AG04450 (cell line): ENCODE data around the gene HCST. TPM values are rescaled to one million over a fixed set of nuclear protein-coding genes. Genes with fewer than 3 reads are reported as not detected.

Experiments used
- CTCF ChIA-PET: fragments of 300-600, 350-600 bp; formaldehyde crosslinking; extraction: SDS; loops from one replicate; lab custom pipeline; 2022; ENCODE audit warnings: antibody characterized with exemption, inconsistent platforms; lab: Charles Lee
- POLR2A ChIA-PET: fragments of 350-600 bp; formaldehyde crosslinking; extraction: SDS; loops from one replicate; lab custom pipeline; 2021; ENCODE audit warnings: antibody characterized with exemption, inconsistent platforms; lab: Yijun Ruan, JAX
- DNase-seq: peaks from one replicate; pipeline ENCODE4 v3.0.0-alpha.2; 2011; ENCODE audit warnings: low read depth, low spot score
- H3K27ac ChIP-seq: one replicate; pipeline ENCODE4 v1.5.1; 2012; ENCODE audit warnings: low read depth, low read length, control low read depth
- H3K27me3 ChIP-seq: one replicate; pipeline ENCODE4 v1.6.0; 2012; ENCODE audit warnings: low read length; ENCODE audit not compliant: control insufficient read depth, insufficient read depth
- H3K4me3 ChIP-seq: 2 replicates; pipeline ENCODE4 v1.5.1; 2011; ENCODE audit warnings: mild to moderate bottlenecking, low read depth, low read length, control low read depth
- H3K9me3 ChIP-seq: 2 replicates; pipeline ENCODE4 v1.5.1; 2012; ENCODE audit warnings: low read length; ENCODE audit not compliant: control insufficient read depth, insufficient read depth
- polyA plus RNA-seq: library from polyadenylated mRNA; depleted of rRNA; stranded (reverse); fragments of >200 nt; gene quantifications from 2 replicates; pipeline ENCODE4 v1.2.3, GENCODE V29; 2011
- TF ChIP-seq, protein P1 (sequence below): IDR thresholded peaks from 2 replicates; pipeline ENCODE4 v1.5.1; 2011; ENCODE audit warnings: low read depth, low read length, control low read depth, inconsistent platforms

Gene HCST
- polyA plus RNA-seq, 1 experiment: 0.31 TPM

- DNase-seq: no peak
- ChIA-PET CTCF (interaction anchor here (1.8 to 2.9 kb wide), 2 partner anchors 11 to 37 kb away, joined by 5 to 13 read pairs; no protein-coding TSS in a partner anchor), POLR2A (no interaction called here)
- TF ChIP-seq, protein P1, sequence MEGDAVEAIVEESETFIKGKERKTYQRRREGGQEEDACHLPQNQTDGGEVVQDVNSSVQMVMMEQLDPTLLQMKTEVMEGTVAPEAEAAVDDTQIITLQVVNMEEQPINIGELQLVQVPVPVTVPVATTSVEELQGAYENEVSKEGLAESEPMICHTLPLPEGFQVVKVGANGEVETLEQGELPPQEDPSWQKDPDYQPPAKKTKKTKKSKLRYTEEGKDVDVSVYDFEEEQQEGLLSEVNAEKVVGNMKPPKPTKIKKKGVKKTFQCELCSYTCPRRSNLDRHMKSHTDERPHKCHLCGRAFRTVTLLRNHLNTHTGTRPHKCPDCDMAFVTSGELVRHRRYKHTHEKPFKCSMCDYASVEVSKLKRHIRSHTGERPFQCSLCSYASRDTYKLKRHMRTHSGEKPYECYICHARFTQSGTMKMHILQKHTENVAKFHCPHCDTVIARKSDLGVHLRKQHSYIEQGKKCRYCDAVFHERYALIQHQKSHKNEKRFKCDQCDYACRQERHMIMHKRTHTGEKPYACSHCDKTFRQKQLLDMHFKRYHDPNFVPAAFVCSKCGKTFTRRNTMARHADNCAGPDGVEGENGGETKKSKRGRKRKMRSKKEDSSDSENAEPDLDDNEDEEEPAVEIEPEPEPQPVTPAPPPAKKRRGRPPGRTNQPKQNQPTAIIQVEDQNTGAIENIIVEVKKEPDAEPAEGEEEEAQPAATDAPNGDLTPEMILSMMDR: no peak
- H3K27ac ChIP-seq: no peak overlapping the region
- H3K27me3 ChIP-seq: no peaks in the 10 kb centered on the region
- H3K9me3 ChIP-seq: no peaks in the 10 kb centered on the region; the same call in 1 of the 2 replicates
- H3K4me3 ChIP-seq: no peak overlapping the region
Observed at GRCh38 chr19:35894342-35894741, 8.0 kb upstream of the HCST start.

GRCh38 chr19:35895911-35896642 is 6.3 kb upstream of the HCST start:
- Histone ChIP-seq H3K4me3 (no peak overlapping the region), H3K27me3 (no peaks in the 10 kb centered on the region), H3K9me3 (no peaks in the 10 kb centered on the region; the same call in 1 of the 2 replicates), H3K27ac (no peak overlapping the region)
- TF ChIP-seq, protein P1: no peak
- ChIA-PET CTCF (interaction anchor here (1.1 kb wide), 1 partner anchor 203 kb away, joined by 3 read pairs; no protein-coding TSS in a partner anchor), POLR2A (interaction anchor here (0.7 kb wide), 1 partner anchor 12 kb away, joined by 3 read pairs; no protein-coding TSS in a partner anchor)
- no peak for DNase-seq

- TF ChIP-seq, protein P1: no peak
- no peak for DNase-seq
- no peak overlapping the region for H3K4me3 ChIP-seq
- H3K9me3 ChIP-seq: no peaks in the 10 kb centered on the region; the same call in 1 of the 2 replicates
- H3K27me3 ChIP-seq: no peaks in the 10 kb centered on the region
- ChIA-PET POLR2A (interaction anchor here (0.7 kb wide), 1 partner anchor 13 kb away, joined by 3 read pairs; no protein-coding TSS in a partner anchor), CTCF (interaction anchor here (1.1 kb wide), 1 partner anchor 204 kb away, joined by 3 read pairs; no protein-coding TSS in a partner anchor)
- H3K27ac ChIP-seq: no peak overlapping the region
Observed at GRCh38 chr19:35896643-35897040, 5.7 kb upstream of the HCST start.

DNA sequence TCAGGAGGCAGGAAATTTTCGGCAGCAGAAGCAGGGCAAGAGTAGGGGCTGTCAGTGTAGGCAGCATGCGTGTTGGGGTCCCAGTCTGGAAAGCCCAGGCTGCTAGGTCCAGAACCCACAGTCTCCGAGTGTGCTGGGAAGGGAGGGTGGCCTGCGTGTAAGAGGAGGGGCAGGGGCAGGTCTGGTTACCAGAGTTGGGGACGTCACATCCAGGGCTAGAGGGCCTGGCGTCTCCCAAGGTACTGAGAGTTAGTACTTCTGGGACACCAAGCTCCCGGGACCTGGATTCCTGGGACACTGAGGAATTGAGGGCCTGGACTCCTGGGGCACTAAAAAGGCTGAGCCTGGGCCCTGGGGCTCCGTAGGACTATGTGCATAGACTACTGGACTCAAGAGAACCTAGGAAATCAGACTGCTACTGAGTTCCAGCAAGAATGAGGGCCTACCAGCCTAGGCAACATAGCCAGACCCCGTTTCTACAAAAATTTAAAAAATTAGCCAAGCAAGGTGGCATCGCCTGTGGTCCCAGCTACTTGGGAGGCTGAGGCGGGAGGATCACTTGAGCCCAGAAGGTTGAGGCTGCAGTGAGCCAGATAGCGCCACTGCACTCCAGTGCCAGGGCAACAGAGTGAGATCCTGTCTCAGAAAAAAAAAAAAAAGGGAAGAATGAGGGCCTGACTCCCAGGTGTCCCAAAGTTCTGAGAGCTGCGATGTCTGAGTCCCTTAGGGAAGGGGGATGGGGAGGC is 4.5 kb upstream of the HCST start:
- no peak for DNase-seq
- Histone ChIP-seq H3K9me3 (no peaks in the 10 kb centered on the region; the same call in 1 of the 2 replicates), H3K27me3 (no peaks in the 10 kb centered on the region), H3K4me3 (peak overlapping the region; percentile 74), H3K27ac (no peak overlapping the region)
- POLR2A ChIA-PET: interaction anchor here (0.6 kb wide), 1 partner anchor 737 kb away, joined by 3 read pairs; no protein-coding TSS in a partner anchor
- TF ChIP-seq, protein P1: no peak
- CTCF ChIA-PET: no interaction called here
